H1 (cell line): ENCODE data around the gene POLR2F. TPM values are rescaled to one million over a fixed set of nuclear protein-coding genes. Genes with fewer than 3 reads are reported as not detected.

Source experiments
- ASH2L ChIP-seq: fragments of 200-600, 300-600 bp; sonication (generic); IDR thresholded peaks from one replicate; pipeline ENCODE4 v1.7.1; 2017; ENCODE audit warnings: low read length
- CBX5 ChIP-seq: fragments of 300-800, 300-1000 bp; sonication (generic); IDR thresholded peaks from 2 replicates; pipeline ENCODE4 v1.7.1; 2016; ENCODE audit warnings: antibody characterized with exemption, low read length, low read depth
- EZH2 ChIP-seq: fragments of 200-600 bp; sonication (generic); IDR thresholded peaks from 2 replicates; pipeline ENCODE4 v1.7.1; 2012; ENCODE audit warnings: low read depth, mild to moderate bottlenecking, moderate library complexity, low read length, inconsistent platforms; ENCODE audit not compliant: severe bottlenecking
- HDAC2 ChIP-seq, 2 experiments: fragments of 300-600 bp in 1 of 2; sonication (generic) in 1 of 2; IDR thresholded peaks; 2 replicates each; pipeline ENCODE4 v1.6.1; 2011 to 2012; ENCODE audit warnings: low read depth in 2 of 2, low read length in 2 of 2, mild to moderate bottlenecking in 2 of 2, moderate library complexity in 2 of 2, borderline replicate concordance in 1 of 2, inconsistent platforms in 1 of 2
- KDM1A ChIP-seq: fragments of 200-600, 300-600 bp; sonication (generic); IDR thresholded peaks from 2 replicates; pipeline ENCODE4 v1.7.1; 2016; ENCODE audit warnings: mild to moderate bottlenecking, low read length, borderline replicate concordance
- KDM5A ChIP-seq: fragments of 200-600 bp; IDR thresholded peaks from 2 replicates; pipeline ENCODE4 v1.7.1; 2012; ENCODE audit warnings: mild to moderate bottlenecking, low read length, inconsistent platforms, mixed read lengths
- NRF1 ChIP-seq: IDR thresholded peaks from 2 replicates; pipeline ENCODE4 v1.6.1; 2011; ENCODE audit warnings: mild to moderate bottlenecking, low read depth, low read length, improper control_type of control experiment
- RAD21 ChIP-seq, 2 experiments: IDR thresholded peaks in 1 of 2; conservative IDR thresholded peaks in 1 of 2; 2 replicates each; pipeline ENCODE4 v1.6.1; 2011; ENCODE audit warnings: low read depth in 2 of 2, low read length in 2 of 2, improper control_type of control experiment in 1 of 2, inconsistent platforms in 1 of 2, mild to moderate bottlenecking in 1 of 2, moderate library complexity in 1 of 2
- SAP30 ChIP-seq: fragments of 300-600 bp; sonication (generic); IDR thresholded peaks from 2 replicates; pipeline ENCODE4 v1.7.1; 2012; ENCODE audit warnings: low read length, moderate library complexity, mild to moderate bottlenecking, inconsistent platforms; ENCODE audit not compliant: insufficient read depth, insufficient replicate concordance
- SP1 ChIP-seq: IDR thresholded peaks from 2 replicates; pipeline ENCODE4 v1.6.1; 2011; ENCODE audit warnings: low read depth, low read length
- TAF1 ChIP-seq: IDR thresholded peaks from 2 replicates; pipeline ENCODE4 v1.6.1; 2011; ENCODE audit warnings: mild to moderate bottlenecking, low read depth, low read length
- polyA plus RNA-seq, 7 experiments: library from polyadenylated mRNA; depleted of rRNA in 3 of 7; stranded (reverse) in 5 of 7; unstranded in 2 of 7; fragments of >200 nt in 5 of 7; fragments of 200-250 nt in 2 of 7; gene quantifications; 1 replicate in 5 of 7; 2 replicates in 1 of 7; 4 replicates in 1 of 7; pipeline versions ENCODE4 v1.2.1 to v1.2.3, GENCODE V29; 2011 to 2013; ENCODE audit warnings: missing spikeins in 2 of 7, mixed read lengths in 2 of 7
- total RNA-seq: library from RNA; stranded (reverse); fragmentation: NEBNext Ultra II Directional; extraction: Animal tissue kit (Norgen Biotek cat#: 25700); gene quantifications from 2 replicates; pipeline ENCODE4 v1.2.1, GENCODE V29; 2021
- TF ChIP-seq, protein P1 (sequence below): IDR thresholded peaks from 2 replicates; pipeline ENCODE4 v1.6.1; 2011; ENCODE audit warnings: low read depth, mild to moderate bottlenecking, low read length; ENCODE audit not compliant: insufficient read depth

Gene POLR2F
- total and polyA plus RNA-seq, 2 of the 8 experiments (the other 6 are each of a cell fraction or from before 2014, with no cell fraction given), result 150 to 176 TPM

- TF ChIP-seq SAP30 (no peak), HDAC2 (IDR thresholded peaks at IDR 0.05; ENCODE audit: borderline replicate concordance in 1 of 2, low read depth in 2 of 2, low read length in 2 of 2) (no peak), CBX5 (no peak), ASH2L (peak; percentile 98), TAF1 (no peak), EZH2 (no peak), NRF1 (no peak), KDM5A (no peak), SP1 (peak; percentile 32; the same call in 1 of the 2 replicates), RAD21 (IDR thresholded peaks at IDR 0.05 in 1 of 2, conservative IDR thresholded peaks at IDR 0.05 in 1 of 2; ENCODE audit: low read depth in 2 of 2, low read length in 2 of 2) (no peak), KDM1A (peak; percentile 75; the same call in 1 of the 2 replicates)
- TF ChIP-seq, protein P1, sequence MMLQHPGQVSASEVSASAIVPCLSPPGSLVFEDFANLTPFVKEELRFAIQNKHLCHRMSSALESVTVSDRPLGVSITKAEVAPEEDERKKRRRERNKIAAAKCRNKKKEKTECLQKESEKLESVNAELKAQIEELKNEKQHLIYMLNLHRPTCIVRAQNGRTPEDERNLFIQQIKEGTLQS, result no peak
- TF ChIP-seq, all 59 proteins: peak for 7
These were observed 18.3 kb downstream of the POLR2F start (continued) for GRCh38 chr22:37971475-37972434.
